Measurements from ENCODE around the gene CNNM4. TPM values are rescaled to one million over a fixed set of nuclear protein-coding genes. Genes with fewer than 3 reads are reported as not detected.
A peak's percentile ranks its signal among the peaks of the same experiment; 100 is the strongest.

Gene CNNM4
- total and polyA plus RNA-seq, 5 donors = 10.4 to 24.9 (median 19.3) TPM

DNA sequence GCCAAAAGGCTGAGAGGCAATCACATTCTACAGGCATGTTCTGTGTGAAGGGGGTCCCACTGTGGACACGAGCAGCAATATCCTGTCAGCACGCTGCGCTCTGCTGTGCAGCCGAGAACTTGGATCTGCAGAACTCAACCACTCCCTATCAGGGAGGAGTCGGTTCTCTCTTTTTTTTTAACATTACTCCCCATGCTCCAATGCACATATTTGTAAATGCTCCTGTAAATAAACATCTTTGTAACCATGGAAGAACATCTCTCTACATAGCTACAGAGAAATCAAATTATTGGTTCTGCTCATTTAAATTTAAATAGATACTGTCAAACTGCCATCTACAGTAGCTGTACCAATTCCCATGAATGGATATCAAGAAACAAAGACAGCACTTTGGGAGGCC lies 86.1 kb downstream of the CNNM4 start:
- Histone ChIP-seq H3K27me3 (ENCODE audit: control insufficient read depth, insufficient read depth) (no peaks in the 10 kb centered on the region), H3K27ac (ENCODE audit: low read length) (no peak overlapping the region), H3K4me1 (ENCODE audit: control insufficient read depth, insufficient read depth, low read length) (peaks cover 3% of the 10 kb centered on the region), H3K4me3 (ENCODE audit: low read length) (no peak overlapping the region), H3K9me3 (ENCODE audit: control insufficient read depth, low read length) (no peaks in the 10 kb centered on the region)
- ATAC-seq = no peak
- no peak for DNase-seq
- intact Hi-C loops (cut with DNase I) = no loop called here
- 94% methylated on average over 5 of the region's 5 CpGs for WGBS

DNA sequence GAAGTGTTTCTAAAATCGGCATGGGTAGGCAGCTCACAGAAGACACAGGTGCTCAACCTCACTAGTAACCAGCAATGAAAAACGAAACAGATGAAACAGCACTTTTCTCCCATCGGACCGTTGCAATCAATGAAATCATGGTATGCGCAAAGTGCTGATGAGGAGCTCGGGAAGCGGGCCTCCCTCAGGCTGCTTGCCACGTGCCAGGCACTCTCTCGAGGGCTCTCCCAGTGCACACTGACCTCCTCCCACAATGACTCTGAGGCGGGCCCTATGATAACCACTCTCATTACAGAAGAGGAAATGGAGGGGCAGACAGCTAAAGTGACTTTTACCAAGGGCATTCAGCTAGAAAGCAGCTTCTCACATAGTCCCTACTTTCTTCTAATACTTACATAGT lies 86.9 kb downstream of the CNNM4 start:
- H3K27ac ChIP-seq (ENCODE audit: low read length) = no peak overlapping the region
- H3K4me3 ChIP-seq (ENCODE audit: low read length) = no peak overlapping the region
- 74% methylated on average over 10 of the region's 10 CpGs for WGBS
- peaks cover 3% of the 10 kb centered on the region for H3K4me1 ChIP-seq (ENCODE audit: control insufficient read depth, insufficient read depth, low read length)
- ATAC-seq = no peak
- no peak for DNase-seq
- no peaks in the 10 kb centered on the region for H3K9me3 ChIP-seq (ENCODE audit: control insufficient read depth, low read length)
- intact Hi-C loops (cut with DNase I) = no loop called here
- no peaks in the 10 kb centered on the region for H3K27me3 ChIP-seq (ENCODE audit: control insufficient read depth, insufficient read depth)

GRCh38 chr2:96848264-96848663 lies 87.6 kb downstream of the CNNM4 start:
- no peaks in the 10 kb centered on the region for H3K9me3 ChIP-seq (ENCODE audit: control insufficient read depth, low read length)
- WGBS = 80% methylated on average over 9 of the region's 9 CpGs
- DNase-seq (peak in 1 of 3 donors; percentile 34), ATAC-seq (no peak)
- H3K27me3 ChIP-seq (ENCODE audit: control insufficient read depth, insufficient read depth) = no peaks in the 10 kb centered on the region
- H3K4me3 ChIP-seq (ENCODE audit: low read length) = no peak overlapping the region
- H3K4me1 ChIP-seq (ENCODE audit: control insufficient read depth, insufficient read depth, low read length) = peaks cover 2% of the 10 kb centered on the region
- intact Hi-C loops (cut with DNase I) = no loop called here
- H3K27ac ChIP-seq (ENCODE audit: low read length) = no peak overlapping the region

DNA sequence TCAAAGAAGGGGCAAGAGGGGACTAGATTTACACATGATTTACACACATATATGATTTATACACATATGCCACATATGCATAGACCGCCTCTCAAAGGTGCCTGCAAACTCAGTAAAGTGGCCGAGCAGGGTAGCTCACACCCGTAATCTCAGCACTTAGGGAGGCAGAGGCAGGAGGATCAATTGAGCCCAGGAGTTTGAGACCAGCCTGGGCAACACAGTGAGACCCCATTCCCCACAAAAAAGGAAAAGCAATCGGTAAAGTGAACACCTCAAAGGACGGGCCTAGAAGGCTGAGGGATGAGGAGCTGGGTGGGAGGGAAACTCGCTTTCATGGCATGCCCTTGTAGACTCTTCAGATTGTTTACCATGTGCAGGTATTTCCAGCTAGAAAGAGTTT lies 92.0 kb downstream of the CNNM4 start:
- Histone ChIP-seq H3K27ac (ENCODE audit: low read length) (no peak overlapping the region), H3K9me3 (ENCODE audit: control insufficient read depth, low read length) (no peaks in the 10 kb centered on the region), H3K4me3 (ENCODE audit: low read length) (no peak overlapping the region), H3K27me3 (ENCODE audit: control insufficient read depth, insufficient read depth) (no peaks in the 10 kb centered on the region), H3K4me1 (ENCODE audit: control insufficient read depth, insufficient read depth, low read length) (peaks cover 4% of the 10 kb centered on the region)
- DNase-seq = peak in 1 of 3 donors; percentile 36
- intact Hi-C loops (cut with DNase I) = loop anchor here in 1 of 4 donors (10.0 kb wide), 1 partner anchor 52 kb away; no protein-coding TSS in a partner anchor
- ATAC-seq = no peak
- WGBS = 96% methylated on average over 6 of the region's 6 CpGs

- H3K4me1 ChIP-seq (ENCODE audit: control insufficient read depth, insufficient read depth, low read length) = peaks cover 4% of the 10 kb centered on the region
- no peaks in the 10 kb centered on the region for H3K9me3 ChIP-seq (ENCODE audit: control insufficient read depth, low read length)
- WGBS = 95% methylated on average over 15 of the region's 15 CpGs
- H3K4me3 ChIP-seq (ENCODE audit: low read length) = no peak overlapping the region
- H3K27ac ChIP-seq (ENCODE audit: low read length) = no peak overlapping the region
- DNase-seq (peak in 1 of 3 donors; percentile 29), ATAC-seq (no peak)
- H3K27me3 ChIP-seq (ENCODE audit: control insufficient read depth, insufficient read depth) = no peaks in the 10 kb centered on the region
- intact Hi-C loops (cut with DNase I) = loop anchor here in 1 of 4 donors (10.0 kb wide), 1 partner anchor 51 kb away; no protein-coding TSS in a partner anchor
Measured at GRCh38 chr2:96853321-96853720, 92.6 kb downstream of the CNNM4 start.

DNA sequence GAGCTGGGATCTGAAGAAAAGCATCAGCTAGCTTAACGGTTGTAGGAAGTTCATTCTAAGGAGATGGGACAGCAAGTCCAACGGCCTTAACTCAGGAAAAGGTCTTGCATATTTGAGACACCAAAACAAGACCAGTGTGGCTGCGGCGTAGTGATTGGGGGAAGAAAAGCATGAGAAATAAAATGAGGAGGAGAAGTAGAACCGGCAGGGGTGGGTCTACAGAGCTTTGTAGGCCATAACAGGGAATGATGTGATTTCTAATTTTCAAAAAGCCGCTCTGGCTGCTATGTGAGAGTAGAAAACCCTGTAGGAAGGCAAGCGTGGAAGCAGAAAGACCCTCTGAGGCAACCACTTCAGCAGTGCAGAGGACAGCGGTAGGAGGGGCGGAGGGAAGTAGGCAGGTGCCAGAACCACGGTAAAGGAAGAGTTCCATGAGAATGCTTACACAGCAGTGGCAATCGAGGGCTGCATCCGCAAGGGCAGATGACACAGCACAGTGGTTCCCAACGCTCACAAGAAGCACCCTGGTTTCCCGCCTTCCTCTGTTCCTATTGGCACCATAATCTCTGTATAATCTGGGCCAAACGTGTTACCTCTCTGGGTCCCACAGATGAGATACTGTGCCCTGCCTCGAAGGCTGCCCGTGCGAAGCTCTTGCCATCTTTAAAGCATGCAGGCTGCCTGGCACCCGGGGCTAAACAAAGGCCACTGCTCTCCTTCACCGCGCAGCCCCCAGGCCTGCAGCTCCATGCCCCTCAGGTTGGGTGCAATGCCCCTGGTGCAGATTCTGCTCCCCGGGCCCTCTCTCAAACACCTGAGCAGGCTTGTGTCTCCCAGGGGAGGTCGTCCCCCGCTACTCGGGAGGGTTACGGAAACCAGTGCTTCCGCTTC lies 96.3 kb downstream of the CNNM4 start:
- H3K4me1 ChIP-seq (ENCODE audit: control insufficient read depth, insufficient read depth, low read length) = peaks cover 4% of the 10 kb centered on the region
- peak in 1 of 2 donors; percentile 1 for ATAC-seq

DNA sequence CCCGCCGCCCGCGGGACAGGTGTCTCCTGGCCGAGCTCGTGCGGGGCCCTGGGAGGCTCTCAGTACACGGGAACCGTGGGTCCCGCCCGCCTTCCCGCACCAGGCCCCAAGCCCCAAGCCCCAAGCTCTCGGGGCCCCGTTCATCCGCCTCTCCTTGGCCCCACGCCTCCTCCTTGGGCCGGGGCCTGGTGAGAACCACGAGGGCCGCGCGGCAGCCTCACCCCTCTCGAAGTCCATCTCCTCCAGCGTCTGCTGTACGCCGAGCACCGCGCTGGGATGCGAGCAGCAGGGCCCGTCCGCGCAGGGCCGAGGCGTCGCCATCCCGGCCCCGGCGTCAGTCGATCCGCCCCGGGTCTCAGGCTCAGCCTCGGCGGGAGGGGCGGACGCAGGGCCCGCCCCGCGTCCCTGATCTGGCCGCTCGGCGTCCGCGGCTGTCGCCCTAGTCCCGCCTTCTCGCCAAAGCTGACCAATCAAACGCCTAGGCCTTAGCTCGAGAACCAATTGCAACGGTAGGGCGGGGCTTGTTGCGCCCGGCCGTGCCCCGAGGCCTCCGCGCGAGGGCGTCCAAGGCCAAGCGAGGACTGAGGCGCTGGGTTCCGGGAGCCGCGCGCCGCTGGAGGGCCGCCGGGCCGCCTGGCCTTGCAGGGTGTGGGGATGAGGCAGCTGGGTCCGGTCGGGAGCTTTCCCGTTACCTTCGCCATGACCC lies 97.1 kb downstream of the CNNM4 start, which contains the start of gene ANKRD39:
TSS of gene ANKRD39 (minus strand) at position 350 of the 706 bp plus-strand sequence. CDS start at position 321, 29 bp downstream.
- intact Hi-C loops (cut with DNase I) = loop anchor here in 3 of 4 donors (2.0 to 10.0 kb wide), 3 partner anchors 47 to 94 kb away; no protein-coding TSS in a partner anchor
- DNase-seq = peak; percentile 98 to 100 (median 99)
- H3K27ac ChIP-seq (ENCODE audit: low read length) = peak within 1 kb of the TSS; percentile 87
- H3K4me1 ChIP-seq (ENCODE audit: control insufficient read depth, insufficient read depth, low read length) = peaks cover 4% of the 10 kb centered on the region
- no peaks in the 10 kb centered on the region for H3K9me3 ChIP-seq (ENCODE audit: control insufficient read depth, low read length)
- H3K27me3 ChIP-seq (ENCODE audit: control insufficient read depth, insufficient read depth) = no peaks in the 10 kb centered on the region
- H3K4me3 ChIP-seq (ENCODE audit: low read length) = peak within 1 kb of the TSS; percentile 63
- WGBS = under 1% methylated on average over 81 of the region's 81 CpGs
- peak; percentile 96 for ATAC-seq

More for the DNA sequence above, 96.3 kb downstream of the CNNM4 start:
- Histone ChIP-seq H3K4me3 (ENCODE audit: low read length) (peak overlapping the region; percentile 63), H3K27ac (ENCODE audit: low read length) (peak overlapping the region; percentile 87), H3K27me3 (ENCODE audit: control insufficient read depth, insufficient read depth) (no peaks in the 10 kb centered on the region), H3K9me3 (ENCODE audit: control insufficient read depth, low read length) (no peaks in the 10 kb centered on the region)
- DNase-seq = peak in 1 of 3 donors; percentile 64
- 13% methylated on average over 27 of the region's 27 CpGs for WGBS
- intact Hi-C loops (cut with DNase I) = loop anchor here in 2 of 4 donors (5.0 to 10.0 kb wide), 2 partner anchors 48 to 95 kb away; no protein-coding TSS in a partner anchor

GRCh38 chr2:96859099-96859649 lies 98.5 kb downstream of the CNNM4 start:
- peak overlapping the region; percentile 57 for H3K27ac ChIP-seq (ENCODE audit: low read length)
- H3K4me3 ChIP-seq (ENCODE audit: low read length) = no peak overlapping the region
- DNase-seq (peak; percentile 78 to 93 (median 90)), ATAC-seq (peak; percentile 2 to 6)
- intact Hi-C loops (cut with DNase I) = loop anchor here in 3 of 4 donors (2.0 to 10.0 kb wide), 3 partner anchors 46 to 93 kb away; no protein-coding TSS in a partner anchor
- 33% methylated on average over 11 of the region's 11 CpGs for WGBS
- peaks cover 4% of the 10 kb centered on the region for H3K4me1 ChIP-seq (ENCODE audit: control insufficient read depth, insufficient read depth, low read length)
- no peaks in the 10 kb centered on the region for H3K9me3 ChIP-seq (ENCODE audit: control insufficient read depth, low read length)
- no peaks in the 10 kb centered on the region for H3K27me3 ChIP-seq (ENCODE audit: control insufficient read depth, insufficient read depth)

GRCh38 chr2:96859681-96860064 lies 99.0 kb downstream of the CNNM4 start:
- H3K9me3 ChIP-seq (ENCODE audit: control insufficient read depth, low read length) = no peaks in the 10 kb centered on the region
- no peak overlapping the region for H3K27ac ChIP-seq (ENCODE audit: low read length)
- ATAC-seq (no peak), DNase-seq (no peak)
- peaks cover 4% of the 10 kb centered on the region for H3K4me1 ChIP-seq (ENCODE audit: control insufficient read depth, insufficient read depth, low read length)
- intact Hi-C loops (cut with DNase I) = loop anchor here (2.0 to 10.0 kb wide), 5 partner anchors 45 to 1175 kb away; no protein-coding TSS in a partner anchor
- H3K4me3 ChIP-seq (ENCODE audit: low read length) = no peak overlapping the region
- no peaks in the 10 kb centered on the region for H3K27me3 ChIP-seq (ENCODE audit: control insufficient read depth, insufficient read depth)
- whole genome bisulfite sequencing = 30% methylated on average over 4 of the region's 4 CpGs
